Lower leg skin (tissue), 4 donors: ENCODE results near the gene IQUB. TPM values are rescaled to one million over a fixed set of nuclear protein-coding genes. Genes with fewer than 3 reads are reported as not detected.

Experiments
- DNase-seq, 2 donors: peaks; one replicate each; pipeline ENCODE4 v3.0.0-alpha.2; 2019; ENCODE audit warnings: low spot score in 2 of 2
- H3K4me3 ChIP-seq: fragments of 200-600 bp; sonication (generic); 2 replicates; pipeline ENCODE4 v1.5.1; 2017; ENCODE audit warnings: mild to moderate bottlenecking, low read depth; ENCODE audit not compliant: poor library complexity, severe bottlenecking
- POLR2A ChIP-seq, 2 donors: fragments of 450-650 bp; IDR thresholded peaks; one replicate each; pipeline ENCODE4 v1.6.1; 2016 to 2017; ENCODE audit warnings: antibody characterized with exemption in 2 of 2, mild to moderate bottlenecking in 1 of 2, moderate library complexity in 1 of 2
- WGBS, 2 donors: methylation state at CpG; one replicate each; pipeline ENCODE4 v1.1.5; 2018; 5-methylcytosine and 5-hydroxymethylcytosine counted together
- intact Hi-C: fragments of 100-400 bp; cut with DNase I; formaldehyde crosslinking; loops from one replicate; pipeline ENCODE4 v1.15.0; 2023; ENCODE audit warnings: low total_unique reads
- total RNA-seq, 4 donors: library from RNA; depleted of rRNA; stranded (reverse); fragments of >200 nt; gene quantifications; one replicate each; pipeline ENCODE4 v1.1.0, GENCODE V29; 2016
- TF ChIP-seq, protein P1 (sequence below), 3 donors: fragments of 450-650 bp; IDR thresholded peaks; one replicate each; pipeline ENCODE4 v1.5.1; 2016; ENCODE audit warnings: antibody characterized with exemption in 3 of 3, mild to moderate bottlenecking in 3 of 3, moderate library complexity in 2 of 3

The IQUB gene
- under 1 TPM in 2 of 4 donors, not detected in 2; 0.22 to 0.55 TPM for total RNA-seq

DNA sequence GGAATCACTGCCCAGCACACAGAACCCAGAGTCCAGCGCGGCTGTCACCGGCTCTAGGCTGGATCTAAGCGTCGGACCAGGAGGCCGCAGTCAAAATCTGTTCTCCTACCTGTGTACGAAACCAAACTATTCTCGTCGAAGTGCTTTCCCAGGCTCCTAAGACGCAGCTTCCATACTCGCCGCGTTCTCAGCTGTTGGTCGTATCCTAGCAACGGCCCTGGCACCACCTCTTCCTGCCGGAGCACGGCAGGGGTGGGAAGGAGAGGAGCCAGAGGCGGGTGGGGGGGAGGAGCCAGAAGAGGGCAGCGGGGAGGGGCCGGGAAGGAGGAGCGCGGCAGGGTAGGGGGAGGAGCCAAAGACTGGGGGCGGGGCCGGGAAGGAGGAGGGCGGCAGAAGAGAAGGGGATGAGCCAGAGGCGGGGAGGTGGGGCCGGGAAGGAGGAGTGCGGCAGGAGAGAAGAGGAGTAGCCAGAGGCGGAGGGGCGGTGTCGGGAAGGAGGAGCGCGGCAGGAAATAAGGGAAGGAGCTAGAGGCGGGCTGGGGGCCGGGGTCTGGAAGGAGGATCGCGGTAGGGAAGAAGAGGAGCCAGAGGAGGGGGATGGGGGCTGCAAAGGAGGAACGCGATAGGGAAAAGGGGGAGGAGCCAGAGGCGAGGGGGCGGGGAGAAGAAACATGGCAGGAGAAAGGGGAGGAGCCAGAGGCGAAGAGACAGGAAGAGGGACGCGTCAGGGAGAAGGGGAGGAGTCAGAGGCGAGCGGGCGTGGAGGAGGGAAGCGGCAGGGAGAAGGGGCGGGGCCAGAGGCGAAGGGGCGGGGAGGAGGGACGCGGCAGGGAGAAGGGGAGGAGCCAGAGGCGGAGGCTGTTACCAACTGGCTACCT, at the start of gene IQUB:
TSS of gene IQUB (minus strand) at position 213 of the 878 bp plus-strand sequence. CDS start 22,255 bp downstream, outside the sequence.
- peak; percentile 98 to 99 for DNase-seq
- intact Hi-C loops, result no loop called here
- H3K4me3 ChIP-seq, result peak within 1 kb of the TSS; percentile 28
- TF ChIP-seq, protein P1, sequence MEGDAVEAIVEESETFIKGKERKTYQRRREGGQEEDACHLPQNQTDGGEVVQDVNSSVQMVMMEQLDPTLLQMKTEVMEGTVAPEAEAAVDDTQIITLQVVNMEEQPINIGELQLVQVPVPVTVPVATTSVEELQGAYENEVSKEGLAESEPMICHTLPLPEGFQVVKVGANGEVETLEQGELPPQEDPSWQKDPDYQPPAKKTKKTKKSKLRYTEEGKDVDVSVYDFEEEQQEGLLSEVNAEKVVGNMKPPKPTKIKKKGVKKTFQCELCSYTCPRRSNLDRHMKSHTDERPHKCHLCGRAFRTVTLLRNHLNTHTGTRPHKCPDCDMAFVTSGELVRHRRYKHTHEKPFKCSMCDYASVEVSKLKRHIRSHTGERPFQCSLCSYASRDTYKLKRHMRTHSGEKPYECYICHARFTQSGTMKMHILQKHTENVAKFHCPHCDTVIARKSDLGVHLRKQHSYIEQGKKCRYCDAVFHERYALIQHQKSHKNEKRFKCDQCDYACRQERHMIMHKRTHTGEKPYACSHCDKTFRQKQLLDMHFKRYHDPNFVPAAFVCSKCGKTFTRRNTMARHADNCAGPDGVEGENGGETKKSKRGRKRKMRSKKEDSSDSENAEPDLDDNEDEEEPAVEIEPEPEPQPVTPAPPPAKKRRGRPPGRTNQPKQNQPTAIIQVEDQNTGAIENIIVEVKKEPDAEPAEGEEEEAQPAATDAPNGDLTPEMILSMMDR (IDR thresholded peaks at IDR 0.05), result no peak
- no peak for TF ChIP-seq POLR2A (IDR thresholded peaks at IDR 0.05)
- 1% methylated on average over 51 to 54 of the region's 54 CpGs for WGBS, 2 donors

DNA sequence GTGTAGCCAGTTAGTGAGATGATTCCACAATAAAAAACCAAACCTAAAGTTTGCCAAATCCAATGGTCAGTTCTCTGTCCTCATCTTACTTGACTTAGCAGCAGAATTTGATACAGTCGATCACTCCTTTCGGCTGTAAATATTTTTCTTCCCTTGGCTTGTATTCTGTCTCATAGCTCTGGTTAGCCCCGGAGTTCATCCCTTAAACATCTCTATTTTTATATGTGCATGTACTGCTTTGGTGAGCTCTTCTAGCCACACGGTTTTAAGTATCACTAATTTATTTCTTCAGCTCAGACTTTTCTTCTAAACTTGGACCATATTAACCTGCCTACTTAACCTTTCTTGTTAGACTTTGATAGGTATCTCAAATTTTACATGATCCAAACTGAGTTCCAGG, 49.4 kb upstream of the IQUB start:
- intact Hi-C loops, result loop anchor here (10.0 kb wide), 1 partner anchor 79 kb away; no protein-coding TSS in a partner anchor
- TF ChIP-seq, protein P1 (IDR thresholded peaks at IDR 0.05), result no peak
- no peak for TF ChIP-seq POLR2A (IDR thresholded peaks at IDR 0.05)
- no peak for DNase-seq
- H3K4me3 ChIP-seq, result no peak overlapping the region
- 85 to 88% methylated on average over 4 of the region's 4 CpGs for WGBS, 2 donors

DNA sequence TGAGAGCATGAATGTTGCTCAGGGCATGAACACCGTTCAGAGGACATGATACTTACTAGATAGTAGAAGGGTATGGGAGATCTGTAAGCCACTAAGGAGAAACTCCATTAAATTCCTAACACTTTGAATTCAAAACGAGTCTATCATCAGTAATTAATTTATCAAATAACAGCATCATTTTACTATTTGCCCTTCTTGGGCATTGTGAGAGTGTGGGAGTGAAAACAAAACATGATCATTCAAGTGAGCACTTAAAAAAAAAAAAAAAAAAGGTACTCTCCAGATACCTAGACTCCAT, 46.7 kb upstream of the IQUB start:
- intact Hi-C loops, result loop anchor here (10.0 kb wide), 1 partner anchor 76 kb away; no protein-coding TSS in a partner anchor
- DNase-seq, result no peak
- TF ChIP-seq POLR2A (IDR thresholded peaks at IDR 0.05), result no peak
- TF ChIP-seq, protein P1 (IDR thresholded peaks at IDR 0.05), result no peak
- no peak overlapping the region for H3K4me3 ChIP-seq
- WGBS, 2 donors, result 17 to 27% methylated on average over 2 of the region's 2 CpGs

DNA sequence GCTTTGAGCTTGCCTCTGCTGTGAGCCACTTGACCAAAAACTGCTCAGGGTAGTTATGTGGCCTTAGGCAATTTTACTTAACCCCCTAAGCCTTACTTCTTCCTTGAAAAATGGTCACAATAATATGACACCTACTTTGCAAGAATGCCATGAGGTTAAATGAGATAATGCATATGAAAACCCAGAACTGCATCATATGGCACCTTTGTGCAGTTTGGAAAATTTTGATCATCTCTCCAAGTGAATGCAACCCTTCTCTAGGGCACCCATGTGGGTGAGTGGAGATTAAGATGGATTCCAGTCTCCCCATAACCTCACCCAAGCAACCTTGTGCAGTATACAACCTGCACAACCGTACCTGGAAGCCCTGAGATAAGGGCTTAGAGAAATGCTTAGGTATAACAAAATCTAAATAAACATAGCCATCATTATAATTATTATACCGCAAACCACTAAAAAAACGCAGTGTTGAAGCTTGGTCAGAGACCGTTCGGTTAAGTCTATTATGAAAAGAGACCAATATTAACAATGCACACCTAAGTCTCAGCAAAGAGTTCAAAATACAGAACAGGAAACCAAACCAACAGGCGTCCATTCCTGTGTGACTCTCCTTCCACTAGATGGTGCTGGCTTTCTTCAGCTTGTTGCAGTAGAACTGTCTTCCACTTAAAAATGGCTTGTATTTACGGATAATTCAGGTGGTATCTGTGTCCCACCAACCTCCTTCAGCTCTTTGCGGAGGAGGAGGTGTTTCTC, 46.2 kb upstream of the IQUB start:
- no peak for DNase-seq
- no peak overlapping the region for H3K4me3 ChIP-seq
- intact Hi-C loops, result loop anchor here (10.0 kb wide), 1 partner anchor 76 kb away; no protein-coding TSS in a partner anchor
- TF ChIP-seq, protein P1 (IDR thresholded peaks at IDR 0.05), result no peak
- no peak for TF ChIP-seq POLR2A (IDR thresholded peaks at IDR 0.05)
- 31 to 39% methylated on average over 8 of the region's 8 CpGs for WGBS, 2 donors

DNA sequence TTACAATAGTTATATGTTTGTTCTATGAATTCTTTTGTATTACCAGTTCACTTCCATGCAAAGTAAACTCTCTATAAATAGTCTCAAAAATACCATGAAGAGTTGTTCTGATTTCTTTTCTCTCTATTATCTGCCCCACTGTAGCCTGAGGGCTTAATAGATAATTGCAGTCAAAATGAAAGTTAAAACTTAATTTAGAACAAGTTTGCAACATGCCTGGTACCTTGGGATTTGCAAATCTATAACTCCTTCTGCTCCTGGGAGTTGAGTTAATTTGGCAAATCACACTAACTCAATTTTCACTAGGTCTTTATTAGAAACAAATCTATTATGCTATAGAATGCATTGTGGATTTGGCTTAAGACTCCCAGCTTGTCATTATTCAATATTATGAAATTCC, 45.0 kb upstream of the IQUB start:
- DNase-seq, result no peak
- intact Hi-C loops, result no loop called here
- TF ChIP-seq, protein P1 (IDR thresholded peaks at IDR 0.05), result no peak
- no peak for TF ChIP-seq POLR2A (IDR thresholded peaks at IDR 0.05)
- no peak overlapping the region for H3K4me3 ChIP-seq
